Fibroblast of villous mesenchyme (primary cell): ENCODE results near the gene ZFY. TPM values are rescaled to one million over a fixed set of nuclear protein-coding genes. Genes with fewer than 3 reads are reported as not detected.
"Not testable (repeated sequence)": the region's sequence is repeated elsewhere in the genome, so short reads cannot be mapped to it uniquely, and the experiment has no call there.

Source experiments
- DNase-seq: peaks from one replicate; pipeline ENCODE4 v3.0.0-alpha.2; 2010; ENCODE audit warnings: low read depth
- H3K4me3 ChIP-seq: 2 replicates; pipeline ENCODE4 v1.5.1; 2011; ENCODE audit warnings: low read depth, mild to moderate bottlenecking, low read length
- CTCF ChIP-seq: IDR thresholded peaks from 2 replicates; pipeline ENCODE4 v1.5.1; 2012; ENCODE audit warnings: low read depth, mild to moderate bottlenecking, low read length; ENCODE audit not compliant: insufficient read depth
- total RNA-seq: library from RNA; depleted of rRNA; stranded (reverse); fragments of >200 nt; gene quantifications from 2 replicates; pipeline ENCODE4 v1.2.3, GENCODE V29; 2012

Gene ZFY
- total RNA-seq, 1 donor, result 1.7 TPM

GRCh38 chrY:3002680-3003515 is 67.7 kb downstream of the ZFY start:
- DNase-seq, result peak; percentile 16
- H3K4me3 ChIP-seq, result peak overlapping the region; percentile 55
- no peak for TF ChIP-seq CTCF

- H3K4me3 ChIP-seq, result peak overlapping the region; percentile 55
- DNase-seq, result peak; percentile 16
- no peak for TF ChIP-seq CTCF
Observed at GRCh38 chrY:3003516-3003830, 68.3 kb downstream of the ZFY start.

GRCh38 chrY:3003846-3004245 is 68.7 kb downstream of the ZFY start:
- H3K4me3 ChIP-seq, result peak overlapping the region; percentile 55
- no peak for TF ChIP-seq CTCF
- DNase-seq, result peak; percentile 23

GRCh38 chrY:3006031-3006430 is 70.8 kb downstream of the ZFY start:
- not testable (repeated sequence) for H3K4me3 ChIP-seq, DNase-seq

GRCh38 chrY:3007967-3008366 is 72.8 kb downstream of the ZFY start:
- H3K4me3 ChIP-seq, result no peak overlapping the region
- no peak for TF ChIP-seq CTCF
- DNase-seq, result no peak

- DNase-seq, result no peak
- no peak for TF ChIP-seq CTCF
- H3K4me3 ChIP-seq, result no peak overlapping the region
Observed at GRCh38 chrY:3012226-3012625, 77.0 kb downstream of the ZFY start.

GRCh38 chrY:3016594-3016993 is 81.4 kb downstream of the ZFY start:
- no peak for DNase-seq
- TF ChIP-seq CTCF, result no peak
- H3K4me3 ChIP-seq, result no peak overlapping the region
